HL-60/S4 treated with retinoic acid at 250 ng/mL for 4 days and 3 days (cell line): ENCODE measurements around the gene NR0B1.

ENCODE experiments used
- in situ Hi-C: fragments of 300-500 bp; cut with MboI; formaldehyde crosslinking; loops from 2 replicates; pipeline ENCODE4 v1.7.0; 2022; ENCODE audit warnings: low sequenced_read_pairs

NR0B1 gene

DNA sequence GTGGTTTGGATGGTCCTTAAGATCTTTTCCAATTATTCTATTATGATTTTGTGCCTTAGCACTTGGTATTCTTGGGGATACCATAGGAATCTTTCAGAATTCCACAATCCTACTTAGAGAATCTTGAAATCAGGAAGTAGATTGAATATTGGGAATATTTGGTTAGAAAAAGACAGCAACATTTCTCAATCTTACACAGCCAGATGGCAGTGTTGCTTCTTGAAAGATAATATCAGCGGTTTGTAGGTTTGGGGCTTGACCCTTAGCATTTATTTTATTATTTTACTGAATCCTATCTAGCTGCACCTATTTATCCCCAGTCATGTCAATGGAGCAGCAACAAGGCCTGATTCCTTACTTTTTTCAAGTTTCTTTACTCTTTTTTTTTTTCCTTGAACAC is 33.7 kb downstream of the NR0B1 start:
- in situ Hi-C loops = no loop called here

GRCh38 chrX:30270639-30271038 is 38.6 kb downstream of the NR0B1 start:
- in situ Hi-C loops = no loop called here

GRCh38 chrX:30262763-30263162 is 46.4 kb downstream of the NR0B1 start:
- in situ Hi-C loops = no loop called here

DNA sequence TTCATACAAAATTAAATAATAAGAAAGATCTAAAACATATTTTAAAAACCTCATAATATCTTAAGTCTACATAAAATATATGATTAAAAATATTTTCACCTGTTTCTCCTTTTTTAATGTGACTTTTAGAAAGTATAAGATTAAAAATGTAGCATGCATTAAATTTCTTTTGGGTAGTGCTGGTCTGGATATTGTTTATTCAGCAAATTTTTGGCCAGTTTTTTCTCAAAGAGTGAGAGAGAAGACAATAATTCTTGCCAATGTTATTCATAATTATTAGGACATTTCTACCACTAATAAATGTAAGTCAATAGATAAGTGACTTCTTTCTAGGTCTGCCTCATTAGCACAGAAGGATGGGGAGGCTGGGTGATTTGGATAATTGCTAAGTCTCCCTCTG is 48.2 kb downstream of the NR0B1 start:
- in situ Hi-C loops = no loop called here

- in situ Hi-C loops = no loop called here
Measured at GRCh38 chrX:30259927-30260326, 49.3 kb downstream of the NR0B1 start.
